ENCODE data around the gene TMEM158.

Gene TMEM158

DNA sequence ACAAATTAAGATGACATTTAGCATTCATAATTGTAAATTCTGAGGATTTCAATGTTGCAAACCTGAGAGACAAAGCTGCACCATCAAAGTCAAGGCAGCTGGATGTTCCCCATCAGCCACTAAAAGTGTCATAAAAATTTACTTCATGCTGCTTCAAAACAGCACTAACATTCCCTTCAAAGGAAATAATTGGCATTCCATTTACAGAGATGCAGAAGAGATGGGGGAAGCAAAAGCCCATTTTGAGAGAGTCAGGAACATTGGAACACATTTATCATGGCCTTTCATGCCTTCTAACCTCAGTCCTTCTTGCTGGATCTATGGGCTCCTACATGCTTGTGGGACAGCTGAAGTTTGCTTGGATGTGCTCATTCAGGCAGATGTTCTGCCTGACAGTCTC lies 6.4 kb upstream of the TMEM158 start:
- DNase-seq (ENCODE audit: low spot score) = no peak

DNA sequence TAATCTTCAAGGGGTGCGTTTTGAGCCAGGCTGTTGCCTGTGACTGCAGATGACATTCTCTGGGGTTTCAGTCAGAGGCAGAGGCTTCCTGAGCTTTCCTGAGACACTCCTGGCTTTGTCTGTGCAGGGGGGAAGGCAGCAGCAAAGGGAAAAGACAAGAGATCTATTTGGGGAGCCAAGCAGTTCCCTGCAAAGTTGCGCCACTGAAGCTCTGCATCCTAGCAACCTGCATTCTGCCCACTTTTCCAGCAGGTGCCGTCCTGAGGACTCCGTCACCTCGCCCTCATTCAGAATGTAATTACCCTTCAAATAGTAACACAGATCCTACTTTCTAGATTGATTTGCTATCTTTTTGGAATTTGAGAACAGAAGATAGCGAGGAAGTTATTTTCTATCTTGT lies 1.9 kb upstream of the TMEM158 start:
- no peak for DNase-seq (ENCODE audit: low spot score)

DNA sequence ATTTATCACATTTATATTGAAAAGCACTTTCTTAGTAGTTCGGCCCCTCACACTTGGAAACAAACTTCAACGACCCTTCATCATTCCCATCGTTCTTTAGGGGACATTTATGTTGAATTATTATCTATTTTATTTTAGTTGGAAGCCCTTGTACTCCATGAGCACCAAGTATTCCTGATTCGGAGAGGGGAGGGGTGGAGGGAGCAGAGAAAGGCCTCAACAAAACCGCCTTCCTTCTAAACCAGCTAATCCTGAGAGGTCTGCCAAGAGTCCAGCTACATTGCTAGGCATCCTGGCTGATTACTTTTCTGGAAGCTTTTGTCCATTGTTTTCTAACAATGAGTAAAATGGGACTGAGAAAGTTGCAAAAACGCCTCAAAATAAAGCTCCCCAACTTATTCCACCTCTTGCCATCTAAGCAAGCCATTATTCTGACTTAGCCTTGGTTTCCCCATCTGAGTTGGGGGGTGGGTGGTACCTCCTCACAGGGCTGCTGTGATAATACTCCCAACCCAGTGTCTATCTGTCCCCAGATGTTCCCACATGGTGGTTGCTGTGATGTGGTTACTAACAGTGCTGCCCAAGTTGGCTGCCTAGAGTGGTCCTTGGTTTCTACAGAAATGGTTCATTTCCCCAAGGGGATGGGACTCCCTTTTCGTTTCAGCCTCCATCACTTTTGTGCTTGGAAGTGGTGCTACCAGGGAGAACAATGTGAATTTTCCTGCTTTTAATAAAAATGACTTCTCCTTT lies 1.2 kb upstream of the TMEM158 start:
- DNase-seq (ENCODE audit: low spot score) = no peak

DNA sequence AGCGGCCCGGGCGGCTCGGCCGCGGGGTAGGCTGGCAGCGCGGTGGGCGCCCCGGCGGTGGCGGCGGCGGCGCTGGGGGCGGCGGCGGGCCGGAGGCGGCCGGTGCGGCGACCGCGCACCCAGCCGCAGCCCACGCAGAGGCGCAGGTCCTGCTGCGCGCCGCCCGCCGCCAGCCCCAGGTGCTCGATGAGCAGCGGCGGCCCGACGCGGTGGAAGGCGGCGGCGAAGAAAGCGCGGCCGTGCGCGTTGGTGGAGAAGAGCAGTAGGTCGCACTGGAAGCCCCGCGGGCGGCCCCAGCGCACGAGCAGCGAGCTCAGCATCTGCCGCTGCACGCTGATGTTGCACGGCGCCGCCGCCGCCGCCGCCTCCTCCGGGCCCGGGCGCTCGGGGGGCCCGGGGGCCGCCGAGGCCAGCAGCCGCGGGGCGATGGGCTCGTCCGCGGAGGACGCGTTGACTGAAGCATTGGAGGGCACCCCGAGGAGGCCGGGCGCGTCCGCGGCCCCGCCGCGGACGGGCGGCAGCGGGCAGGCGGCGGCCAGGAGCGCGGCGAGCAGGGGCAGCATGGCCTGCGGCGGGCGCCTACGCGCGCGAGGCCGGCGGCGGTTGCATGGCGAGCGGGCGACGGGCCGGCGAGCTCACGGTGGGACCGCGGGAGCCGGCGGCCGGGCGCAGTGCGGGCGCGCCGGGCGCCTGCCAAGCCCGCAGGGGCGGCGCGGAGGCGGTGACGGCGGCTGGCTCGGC lies 452 bp downstream of the TMEM158 start:
- DNase-seq (ENCODE audit: low spot score) = peak; percentile 83

DNA sequence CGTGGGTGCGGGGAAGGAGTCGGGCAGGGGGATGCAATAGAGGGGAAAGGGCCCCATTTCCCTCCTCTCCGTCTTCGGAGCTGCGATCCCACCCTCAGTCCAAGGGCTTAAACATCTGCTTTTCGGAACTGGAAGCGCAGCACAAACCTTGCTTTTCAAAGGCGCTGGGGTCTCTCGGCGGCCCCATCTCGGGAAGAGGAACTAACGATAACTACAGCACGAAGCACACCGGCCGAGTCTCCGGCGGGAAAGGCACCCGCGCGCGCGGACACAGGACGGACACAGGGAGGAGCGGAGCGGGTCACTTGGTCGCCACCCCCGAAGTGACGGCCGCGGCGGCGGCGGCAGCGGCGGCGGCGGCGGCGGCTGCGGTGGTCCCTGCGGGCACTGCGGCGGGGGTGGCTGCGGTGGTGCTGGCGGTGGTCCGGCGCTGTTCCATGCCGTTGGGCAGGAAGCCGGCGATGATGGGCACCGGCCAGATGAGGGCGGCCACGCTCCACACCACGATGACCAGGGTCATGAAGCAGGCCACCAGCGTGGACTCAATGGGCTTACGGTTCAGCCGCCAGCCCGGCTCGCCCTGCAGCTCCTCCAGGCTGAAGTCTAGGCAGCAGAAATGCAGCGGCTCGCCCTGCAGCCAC lies 1.1 kb downstream of the TMEM158 start:
- DNase-seq (ENCODE audit: low spot score) = no peak

DNA sequence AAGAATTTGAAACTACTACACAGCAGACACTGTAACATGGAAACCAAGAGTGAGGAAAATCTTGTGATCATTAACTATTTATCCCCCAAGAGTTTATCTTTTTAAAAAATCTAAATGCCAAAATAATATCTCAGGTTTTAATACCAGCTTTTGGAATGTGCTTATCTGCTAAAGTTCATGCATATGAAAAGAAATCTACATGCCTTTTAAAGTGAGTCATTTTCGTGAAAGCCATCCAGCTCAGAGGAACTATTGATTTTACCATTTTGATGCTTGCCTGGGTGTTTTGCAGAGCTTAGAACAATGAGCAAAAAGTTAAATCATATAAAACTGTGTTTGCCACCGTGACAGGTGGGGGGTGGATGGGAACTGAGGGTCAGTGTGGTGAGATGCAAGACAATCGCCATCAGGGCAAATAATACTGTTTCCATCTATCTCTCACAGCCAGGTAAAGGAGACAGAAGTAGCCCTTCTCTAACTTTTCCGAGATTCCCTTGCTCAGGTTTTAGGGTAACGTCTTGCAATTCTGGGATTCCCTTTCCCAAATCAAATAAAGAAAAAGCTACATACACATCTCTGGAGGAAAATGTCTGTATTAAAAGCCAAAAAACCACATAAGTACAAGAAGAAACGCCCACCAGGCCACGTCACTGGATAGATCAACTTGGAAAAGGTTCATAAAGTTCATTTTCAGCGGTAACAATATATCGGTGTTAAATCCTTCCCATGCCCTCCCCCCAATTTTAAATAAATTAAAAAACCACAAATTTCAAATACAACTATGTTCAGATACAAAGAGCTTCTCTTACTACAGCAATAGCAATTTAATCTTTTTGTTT lies 2.0 kb downstream of the TMEM158 start:
- no peak for DNase-seq (ENCODE audit: low spot score)

DNA sequence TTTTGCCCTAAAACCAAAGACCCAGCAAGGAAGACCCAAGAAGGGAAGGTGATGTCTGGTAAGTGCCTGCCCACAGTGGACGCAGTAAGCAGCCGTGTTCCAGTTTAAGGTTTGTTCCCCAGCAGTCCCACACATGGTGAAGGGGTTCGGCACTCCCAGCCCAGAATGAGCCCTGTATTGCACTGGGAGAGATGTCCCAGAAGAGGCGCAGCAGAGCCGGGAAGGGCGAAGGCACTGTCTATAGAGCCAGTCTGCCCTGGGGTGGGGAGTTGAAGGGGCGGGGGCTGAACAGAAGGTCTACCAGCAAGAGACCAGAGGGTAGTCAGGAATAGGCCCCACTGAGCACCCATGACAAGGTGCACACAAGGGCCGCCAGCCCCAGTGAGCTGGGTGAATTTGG lies 6.4 kb downstream of the TMEM158 start:
- no peak for DNase-seq (ENCODE audit: low spot score)

DNA sequence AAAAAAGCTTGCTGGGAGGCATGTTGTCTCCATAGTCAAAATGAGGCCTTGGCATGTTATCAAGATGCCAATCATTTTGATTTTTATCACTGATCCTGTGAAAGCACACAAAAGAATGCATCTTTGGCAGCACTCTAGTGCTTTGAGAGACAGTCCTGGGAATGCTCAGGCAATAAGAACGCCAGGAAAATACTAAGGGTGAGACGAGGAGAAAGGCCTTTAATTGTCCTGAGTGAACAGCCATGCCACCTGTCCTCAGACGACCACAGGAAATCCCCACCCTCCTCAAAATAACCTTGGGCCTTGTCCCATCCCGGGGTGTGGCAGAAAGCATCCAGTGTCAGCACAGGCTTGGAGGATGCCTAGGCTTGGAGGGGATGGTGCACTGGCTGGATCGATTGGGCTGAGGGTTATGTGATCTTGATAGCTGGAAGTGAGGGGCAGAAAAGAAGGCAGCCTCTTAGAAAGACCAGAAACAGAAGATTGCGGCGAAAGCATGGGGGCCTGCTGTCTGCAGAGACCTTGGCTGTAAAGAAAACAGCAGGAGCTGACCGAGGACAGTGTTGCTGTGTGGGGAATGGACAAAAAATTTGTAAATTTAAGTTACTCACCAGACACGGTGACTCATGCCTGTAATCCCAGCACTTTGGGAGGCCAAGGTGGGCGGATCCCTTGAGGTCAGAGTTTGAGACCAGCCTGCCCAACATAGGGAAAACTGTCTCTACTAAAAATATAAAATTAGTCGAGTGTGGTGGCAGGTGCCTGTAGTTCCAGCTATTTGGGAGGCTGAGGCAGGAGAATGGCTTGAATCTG lies 7.3 kb downstream of the TMEM158 start:
- no peak for DNase-seq (ENCODE audit: low spot score)

DNA sequence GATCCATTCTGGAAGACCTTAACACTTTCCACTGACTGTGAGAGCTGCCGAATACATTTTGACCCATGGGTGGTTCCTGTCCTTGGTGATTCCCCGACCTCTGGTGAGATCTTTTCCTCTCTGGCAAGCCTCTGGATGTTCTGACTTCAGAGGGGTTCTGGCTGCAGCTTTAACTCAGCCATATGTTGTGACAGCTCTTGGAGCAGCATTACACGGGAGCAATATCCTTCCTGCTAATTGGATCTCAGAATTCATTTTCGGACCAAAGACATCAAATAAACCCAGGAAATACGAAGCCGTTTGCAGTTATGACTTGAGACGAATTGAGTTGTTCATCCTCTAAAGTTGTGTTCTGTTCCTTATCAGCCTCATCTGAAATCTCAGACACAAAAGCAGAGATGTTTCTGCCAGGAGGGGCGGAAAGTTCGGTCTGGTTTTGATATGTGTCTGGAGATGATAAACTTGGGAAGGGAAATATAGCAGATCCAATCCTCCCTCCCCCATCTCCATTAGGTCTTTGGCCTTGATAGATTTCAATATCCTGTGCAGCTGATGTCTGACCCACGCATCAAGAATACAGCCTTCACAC lies 10.0 kb downstream of the TMEM158 start:
- no peak for DNase-seq (ENCODE audit: low spot score)

DNA sequence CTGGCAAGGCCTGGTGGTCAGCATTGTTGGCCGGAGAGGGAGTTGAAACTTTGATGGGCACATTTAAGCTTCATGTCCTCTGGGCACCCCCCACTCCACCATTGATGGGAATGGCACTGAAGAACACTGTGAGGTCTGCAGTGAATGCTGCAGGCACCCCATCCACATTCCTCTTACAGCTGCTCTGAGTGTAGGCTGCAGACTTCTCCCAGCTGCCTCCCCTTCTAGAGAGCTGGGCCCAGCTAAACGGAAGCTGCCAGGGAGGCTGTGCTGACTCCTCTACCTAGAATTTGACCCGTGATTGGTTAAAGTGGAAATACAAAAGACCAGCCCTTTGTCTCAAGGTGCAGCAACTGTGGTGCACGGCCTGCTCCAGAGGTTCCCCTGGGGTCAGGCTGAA lies 10.6 kb downstream of the TMEM158 start:
- DNase-seq (ENCODE audit: low spot score) = no peak

DNA sequence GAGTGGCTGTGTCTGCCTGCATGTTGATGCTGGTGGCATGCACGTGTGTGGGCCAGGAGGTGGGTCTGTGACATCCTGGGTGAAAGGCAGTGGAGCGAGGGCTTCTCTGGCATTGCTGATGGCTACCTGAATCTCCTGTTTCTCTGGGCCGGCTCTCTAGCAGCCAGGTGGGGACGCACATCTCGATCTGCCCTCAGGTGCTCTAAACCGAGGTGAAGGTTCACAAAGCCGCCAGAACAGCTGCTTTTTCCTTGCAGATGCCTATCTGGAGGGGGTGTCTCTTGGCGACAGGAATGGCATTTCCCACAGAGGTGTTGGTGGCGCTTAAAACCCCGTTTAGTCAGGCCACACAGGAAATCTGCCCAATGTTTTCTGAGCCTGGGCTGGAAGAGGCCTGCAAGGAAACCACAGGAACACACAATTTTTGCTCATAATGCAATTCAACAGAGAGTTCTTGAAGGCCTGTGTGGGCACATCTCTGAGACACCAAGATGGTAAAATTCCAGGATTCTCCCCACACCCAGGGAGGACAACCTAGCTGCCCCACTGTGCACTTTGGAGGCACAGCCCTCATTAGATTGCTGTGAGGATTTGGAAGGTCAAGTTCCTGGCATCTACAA lies 11.9 kb downstream of the TMEM158 start:
- no peak for DNase-seq (ENCODE audit: low spot score)

DNA sequence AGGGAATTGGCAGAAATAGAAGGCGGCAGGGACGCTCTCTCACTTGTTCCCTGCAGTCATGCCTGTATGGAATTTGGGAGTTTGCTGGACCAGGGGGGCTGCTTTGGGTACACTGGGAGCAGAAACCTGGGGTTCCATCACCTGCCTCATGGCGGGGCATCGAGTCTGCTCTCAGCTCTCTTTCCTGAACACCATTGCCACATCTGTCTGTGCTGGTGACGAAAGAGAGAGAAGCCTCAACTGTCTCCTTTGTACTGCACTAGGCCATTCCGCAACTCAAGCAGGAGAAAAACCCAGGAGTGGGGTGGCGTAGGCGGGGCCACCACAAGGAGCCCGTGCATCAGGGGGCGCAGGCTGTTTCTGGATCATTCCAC lies 14.0 kb downstream of the TMEM158 start:
- no peak for DNase-seq (ENCODE audit: low spot score)

DNA sequence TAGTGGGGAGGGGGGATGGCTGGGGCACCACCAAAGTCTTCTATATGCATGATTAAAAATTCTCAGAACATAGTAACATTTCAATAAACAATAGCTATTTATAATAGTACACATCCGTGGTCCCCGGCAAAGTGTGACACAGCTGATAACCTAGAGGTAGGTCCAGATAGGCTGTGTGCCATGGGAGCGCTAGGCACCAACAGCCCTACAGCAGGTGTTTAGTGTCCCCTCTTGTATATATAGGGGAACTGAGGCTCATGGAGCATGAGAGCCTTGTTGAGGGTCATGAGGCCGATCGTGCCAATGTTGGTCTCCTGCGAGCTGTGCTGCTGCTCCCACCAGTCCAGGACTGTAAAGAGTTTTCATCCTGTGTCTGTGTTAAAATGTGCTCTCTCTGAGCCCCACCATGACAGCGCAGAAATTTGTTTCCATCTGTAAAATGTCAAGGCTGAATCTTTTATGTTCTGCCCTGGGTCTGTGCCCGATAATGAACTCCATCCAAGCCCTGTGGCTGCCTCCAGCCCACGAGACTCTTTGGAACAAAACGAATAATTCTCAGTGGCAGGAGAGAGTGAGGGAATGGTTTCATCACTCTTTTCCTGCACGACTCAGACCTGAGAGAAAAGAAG lies 14.5 kb downstream of the TMEM158 start:
- no peak for DNase-seq (ENCODE audit: low spot score)

DNA sequence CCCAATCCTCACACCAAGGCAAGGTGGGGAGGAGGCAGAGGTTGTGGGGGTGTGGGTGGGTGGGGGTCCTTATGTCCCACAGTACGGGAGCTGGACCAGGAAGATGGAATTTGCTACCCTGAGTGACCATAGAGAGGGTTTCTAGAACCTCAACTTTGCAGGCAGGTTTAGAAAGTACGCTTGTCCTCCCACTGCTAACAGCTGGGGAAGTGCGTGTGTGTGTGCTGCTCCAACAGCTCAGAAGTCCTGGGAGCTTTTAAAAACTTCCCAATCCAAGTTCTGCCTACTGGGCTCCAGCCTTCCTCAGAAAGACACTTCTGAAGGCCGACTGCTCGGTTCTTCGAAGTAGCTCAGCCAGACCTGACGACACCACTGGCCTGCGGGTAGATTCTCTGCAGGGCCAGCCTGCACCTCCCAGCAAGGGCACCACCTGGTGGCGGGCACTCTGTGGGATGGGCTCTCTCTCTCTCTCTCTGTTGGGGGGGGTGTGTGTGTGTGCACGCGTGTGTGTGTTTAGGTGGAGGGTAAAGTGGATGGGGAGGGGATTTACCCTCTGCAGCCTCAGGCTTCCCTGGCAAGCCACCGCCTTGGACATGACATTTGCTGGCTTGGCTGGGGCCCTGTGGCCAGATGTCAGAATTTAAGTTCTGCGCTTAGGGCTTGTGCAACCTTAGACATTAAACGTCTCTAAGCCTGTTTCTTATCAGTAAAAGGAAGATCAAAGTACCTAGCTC lies 15.6 kb downstream of the TMEM158 start:
- DNase-seq (ENCODE audit: low spot score) = peak; percentile 87

DNA sequence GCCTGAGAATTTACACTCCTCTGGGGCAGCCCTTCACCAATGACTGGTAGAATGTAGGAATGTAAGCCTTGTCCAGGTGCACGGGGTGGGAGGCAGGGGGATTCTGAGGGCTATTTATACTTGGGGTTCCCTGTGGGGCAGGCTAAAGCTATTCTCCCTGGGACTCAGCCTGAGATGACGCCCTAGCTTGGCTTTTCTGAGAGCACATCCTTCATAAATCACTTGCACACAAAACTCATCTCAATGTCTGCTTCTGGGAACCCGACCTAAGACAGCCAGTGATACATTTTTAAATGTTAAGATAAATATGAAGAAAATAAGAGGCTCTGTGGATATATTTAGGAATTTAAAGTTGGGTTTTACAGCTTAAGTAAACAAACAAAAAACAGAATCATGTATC lies 16.6 kb downstream of the TMEM158 start:
- no peak for DNase-seq (ENCODE audit: low spot score)

DNA sequence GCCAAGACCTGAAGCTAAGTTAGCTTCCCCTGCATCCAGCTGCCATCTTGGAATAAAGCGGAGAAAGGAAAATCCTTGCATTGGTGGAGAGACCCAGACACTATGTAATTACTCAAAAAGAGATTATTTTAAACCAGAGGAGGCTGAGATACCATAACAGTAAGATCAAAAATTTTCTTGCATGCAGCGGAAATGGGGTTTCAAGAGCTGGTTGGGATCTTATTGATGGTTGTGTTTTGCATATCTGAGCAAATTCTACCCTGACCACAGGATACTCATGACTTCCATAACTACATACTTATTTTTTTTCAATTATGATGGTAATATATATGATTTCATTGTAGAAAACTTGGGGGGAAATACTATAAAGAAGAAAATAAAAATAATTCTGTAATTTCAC lies 17.5 kb downstream of the TMEM158 start:
- DNase-seq (ENCODE audit: low spot score) = no peak

DNA sequence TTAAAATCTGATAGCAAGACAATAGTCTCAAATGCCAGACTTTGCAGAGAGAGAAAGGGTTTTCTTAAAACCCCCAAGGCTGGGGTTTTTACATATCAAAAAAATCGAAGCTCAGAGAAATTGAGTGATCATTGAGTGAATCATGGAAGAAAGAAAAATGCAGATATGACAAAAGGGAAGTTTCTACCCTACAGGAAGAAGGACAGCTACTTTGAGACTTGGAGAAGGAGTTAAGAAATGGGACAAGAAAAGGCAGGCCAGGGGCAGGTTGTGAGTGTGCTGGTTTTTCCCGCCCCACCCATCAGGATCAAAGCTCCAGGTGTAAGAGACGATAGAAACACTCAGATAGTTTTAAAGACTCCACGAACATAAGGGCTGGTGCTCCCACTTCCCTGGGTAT lies 18.6 kb downstream of the TMEM158 start:
- no peak for DNase-seq (ENCODE audit: low spot score)

DNA sequence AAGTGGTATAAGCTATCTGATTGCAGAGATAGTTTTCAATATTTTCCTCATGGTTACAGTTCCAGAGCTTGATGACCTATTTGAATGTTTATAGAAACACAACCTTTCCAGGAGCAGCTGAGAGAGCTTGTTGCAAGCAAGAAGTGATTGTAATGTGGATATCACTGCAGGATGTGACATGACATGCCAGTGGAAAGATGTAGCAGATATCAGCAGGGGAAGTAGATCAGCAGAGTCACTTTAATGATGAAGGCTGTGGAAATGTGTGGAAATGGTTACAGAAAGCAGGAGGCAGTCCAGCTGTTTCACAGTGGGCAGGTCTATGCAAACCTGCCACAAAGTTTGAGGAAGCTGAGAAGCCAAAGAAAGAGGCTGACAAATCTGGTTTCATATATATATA lies 21.0 kb downstream of the TMEM158 start:
- DNase-seq (ENCODE audit: low spot score) = no peak

DNA sequence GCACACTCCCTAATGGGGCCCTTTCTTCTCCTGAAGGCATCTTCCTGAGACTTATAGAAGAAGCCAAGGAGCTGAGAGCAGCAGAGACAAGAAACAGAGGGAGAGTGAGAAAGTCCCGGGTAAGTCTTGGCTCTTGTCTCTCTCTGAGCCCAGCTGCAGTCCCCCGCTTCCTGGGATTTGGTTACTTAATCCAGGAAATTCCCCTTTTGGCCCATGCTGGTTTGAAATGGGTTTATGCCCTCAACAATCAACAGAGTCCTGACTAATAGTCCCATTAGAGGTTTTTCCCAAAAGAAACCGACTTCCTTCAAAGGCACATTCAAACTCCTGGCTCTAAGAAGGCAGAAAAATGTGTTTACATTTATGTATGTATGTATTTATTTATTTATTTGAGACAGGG lies 22.0 kb downstream of the TMEM158 start:
- DNase-seq (ENCODE audit: low spot score) = no peak

Measured in D341Med (cell line).